NCI-H2227 (cell line): ENCODE results near the gene LTF.

Experiments
- DNase-seq: peaks from one replicate; lab custom pipeline; 2025; ENCODE audit not compliant: unreplicated experiment; lab: John Stamatoyannopoulos, UW

The LTF gene

GRCh38 chr3:46491089-46492070 is 26.7 kb upstream of the LTF start:
- DNase-seq: no peak

GRCh38 chr3:46490338-46491084 is 25.8 kb upstream of the LTF start:
- DNase-seq: no peak

- DNase-seq: no peak
Measured at GRCh38 chr3:46489875-46490274, 25.2 kb upstream of the LTF start.

GRCh38 chr3:46489381-46489780 is 24.7 kb upstream of the LTF start:
- DNase-seq: no peak

GRCh38 chr3:46488735-46489361 is 24.1 kb upstream of the LTF start:
- peak; percentile 91 for DNase-seq

- no peak for DNase-seq
Measured at GRCh38 chr3:46485779-46486175, 21.1 kb upstream of the LTF start.

- DNase-seq: no peak
Measured at GRCh38 chr3:46484911-46485778, 20.4 kb upstream of the LTF start.

- no peak for DNase-seq
Measured at GRCh38 chr3:46484388-46484787, 19.7 kb upstream of the LTF start.

GRCh38 chr3:46483825-46484224 is 19.1 kb upstream of the LTF start:
- no peak for DNase-seq

GRCh38 chr3:46482632-46483350 is 18.1 kb upstream of the LTF start:
- DNase-seq: no peak

GRCh38 chr3:46481636-46482035 is 16.9 kb upstream of the LTF start:
- no peak for DNase-seq

- DNase-seq: no peak
Measured at GRCh38 chr3:46480491-46481195, 15.9 kb upstream of the LTF start.

- DNase-seq: no peak
Measured at GRCh38 chr3:46479696-46480095, 15.0 kb upstream of the LTF start.

GRCh38 chr3:46479021-46479420 is 14.3 kb upstream of the LTF start:
- DNase-seq: no peak

GRCh38 chr3:46478341-46478740 is 13.6 kb upstream of the LTF start:
- DNase-seq: no peak

- no peak for DNase-seq
Measured at GRCh38 chr3:46477756-46478155, 13.1 kb upstream of the LTF start.

GRCh38 chr3:46477145-46477544 is 12.4 kb upstream of the LTF start:
- no peak for DNase-seq

- no peak for DNase-seq
Measured at GRCh38 chr3:46472736-46473135, 8.0 kb upstream of the LTF start.

- DNase-seq: no peak
Measured at GRCh38 chr3:46471371-46471914, 6.7 kb upstream of the LTF start.
